ENCODE results near the gene THEMIS.
"Not testable (repeated sequence)": the region's sequence is repeated elsewhere in the genome, so short reads cannot be mapped to it uniquely, and the experiment has no call there.

THEMIS gene

DNA sequence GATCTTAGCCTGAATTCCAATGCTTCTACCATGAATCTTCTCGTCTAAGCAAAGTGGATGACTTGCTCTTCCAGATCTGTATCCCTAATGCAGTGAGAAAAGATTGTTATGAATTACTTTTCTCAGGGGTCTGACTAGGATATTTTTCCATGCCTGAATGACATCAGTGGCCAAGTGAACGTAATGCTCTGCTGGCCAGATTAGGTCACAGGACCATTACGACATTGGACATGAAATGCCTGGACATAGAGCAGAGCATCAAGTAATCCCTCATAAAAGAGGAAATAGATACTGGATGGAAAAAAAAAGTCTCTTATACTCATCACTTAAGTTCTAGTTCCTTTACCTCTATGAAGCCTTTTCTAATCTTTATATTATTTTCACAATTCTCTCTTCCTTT is 12.1 kb upstream of the THEMIS start:
- no peak for DNase-seq

- DNase-seq: no peak
Measured at GRCh38 chr6:127907960-127908640, 7.2 kb upstream of the THEMIS start.

DNA sequence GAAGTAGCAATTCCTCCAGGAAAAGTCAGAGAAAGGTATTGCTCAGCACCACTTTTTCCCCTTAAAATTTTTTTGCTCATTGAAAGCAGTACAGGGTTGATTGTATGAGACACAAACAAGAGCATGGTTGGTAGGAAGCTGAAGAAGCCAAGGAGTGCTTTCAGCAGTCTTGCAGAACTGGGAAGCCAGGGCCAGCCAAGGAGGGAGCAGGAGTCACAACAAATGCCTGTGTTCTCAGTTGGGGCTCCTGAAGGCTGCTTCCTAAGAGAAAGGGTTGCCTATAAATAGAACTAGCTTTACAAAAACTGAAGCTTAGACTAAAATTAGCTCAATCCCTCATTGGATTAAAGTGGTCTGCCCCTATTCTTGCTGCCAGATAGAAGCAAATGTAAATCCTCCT is 3.3 kb upstream of the THEMIS start:
- DNase-seq: no peak

- DNase-seq: no peak
Measured at GRCh38 chr6:127902933-127903332, 2.1 kb upstream of the THEMIS start.

DNA sequence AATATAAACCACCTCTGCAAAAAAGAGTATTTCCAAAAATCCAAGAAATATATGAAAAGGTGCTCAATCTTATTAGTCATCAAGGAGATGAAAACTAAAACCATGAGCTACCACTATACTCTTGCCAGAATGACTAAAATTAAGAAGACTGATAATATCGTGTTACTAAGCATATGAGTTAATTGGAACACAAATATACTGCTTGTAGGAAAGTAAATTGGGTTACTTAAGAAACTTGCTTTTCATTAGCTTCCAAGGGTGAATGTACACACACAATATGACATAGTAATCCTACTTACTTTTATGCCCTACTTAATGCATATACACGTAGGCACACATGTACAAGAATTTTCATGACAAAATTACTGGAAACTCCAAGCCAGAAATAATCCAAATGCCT is 3.4 kb downstream of the THEMIS start:
- no peak for DNase-seq

GRCh38 chr6:127894051-127894450 is 6.8 kb downstream of the THEMIS start:
- no peak for DNase-seq

DNA sequence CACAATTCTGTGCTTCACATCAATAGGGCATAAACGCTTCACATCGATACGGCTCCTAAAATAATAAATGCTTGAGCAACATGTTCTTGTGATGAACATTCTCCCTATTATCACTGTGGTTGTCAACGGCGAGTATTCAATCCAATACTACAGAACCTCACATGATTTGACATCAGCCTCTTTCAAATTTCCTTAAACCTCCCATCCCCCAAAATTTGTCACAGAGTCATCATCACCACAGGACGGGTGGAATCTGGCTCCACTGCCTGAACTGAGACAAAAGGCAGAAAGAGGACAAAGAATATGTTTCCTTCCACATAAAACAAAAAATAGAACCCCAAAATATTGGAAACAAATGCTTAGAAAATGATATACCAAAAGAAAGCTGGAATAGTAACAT is 7.3 kb downstream of the THEMIS start:
- no peak for DNase-seq

GRCh38 chr6:127891731-127892326 is 9.0 kb downstream of the THEMIS start:
- DNase-seq: no peak

GRCh38 chr6:127886603-127887002 is 14.3 kb downstream of the THEMIS start:
- no peak for DNase-seq

- DNase-seq: no peak
Measured at GRCh38 chr6:127884134-127884533, 16.7 kb downstream of the THEMIS start.

- not testable (repeated sequence) for DNase-seq
Measured at GRCh38 chr6:127881949-127882348, 18.9 kb downstream of the THEMIS start.

GRCh38 chr6:127880429-127880828 is 20.4 kb downstream of the THEMIS start:
- no peak for DNase-seq

- DNase-seq: no peak
Measured at GRCh38 chr6:127879685-127880084, 21.2 kb downstream of the THEMIS start.

DNA sequence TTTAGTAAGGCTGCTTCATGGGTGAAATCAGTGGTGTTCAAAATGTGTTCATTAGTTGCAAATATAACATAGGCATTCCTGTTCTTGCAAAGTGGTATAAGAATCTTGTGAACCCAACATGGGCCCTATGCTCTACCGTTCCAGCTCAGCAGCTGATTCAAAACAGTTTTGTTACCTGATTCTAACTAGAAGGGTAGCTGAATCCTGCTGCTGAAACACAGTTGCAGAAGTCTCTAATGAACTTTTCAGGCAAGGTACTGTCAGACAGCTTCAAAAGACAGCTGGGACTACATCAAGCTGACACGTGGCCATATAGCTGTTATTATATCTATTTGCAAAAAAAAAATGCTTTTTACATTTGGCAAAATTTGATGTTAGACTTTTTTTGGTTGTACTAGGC is 22.7 kb downstream of the THEMIS start:
- DNase-seq: no peak

DNA sequence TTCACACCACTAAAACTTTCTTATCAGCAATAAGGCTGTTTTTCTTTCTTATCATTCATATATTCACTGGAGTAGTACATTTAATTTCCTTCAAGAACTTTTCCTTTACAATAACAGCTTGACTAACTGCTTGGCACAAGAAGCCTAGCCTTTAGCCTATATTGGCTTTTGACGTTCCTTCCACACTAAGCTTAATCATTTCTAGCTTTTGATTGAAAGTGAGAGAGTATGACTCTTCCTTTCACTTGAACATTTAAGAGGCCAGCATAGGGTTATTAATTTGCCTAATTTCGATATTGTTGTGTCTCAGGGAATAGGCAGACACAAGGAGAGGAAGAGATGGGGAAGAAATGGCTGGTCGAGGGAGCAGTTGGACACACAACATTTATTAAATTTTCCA is 23.6 kb downstream of the THEMIS start:
- no peak for DNase-seq

DNA sequence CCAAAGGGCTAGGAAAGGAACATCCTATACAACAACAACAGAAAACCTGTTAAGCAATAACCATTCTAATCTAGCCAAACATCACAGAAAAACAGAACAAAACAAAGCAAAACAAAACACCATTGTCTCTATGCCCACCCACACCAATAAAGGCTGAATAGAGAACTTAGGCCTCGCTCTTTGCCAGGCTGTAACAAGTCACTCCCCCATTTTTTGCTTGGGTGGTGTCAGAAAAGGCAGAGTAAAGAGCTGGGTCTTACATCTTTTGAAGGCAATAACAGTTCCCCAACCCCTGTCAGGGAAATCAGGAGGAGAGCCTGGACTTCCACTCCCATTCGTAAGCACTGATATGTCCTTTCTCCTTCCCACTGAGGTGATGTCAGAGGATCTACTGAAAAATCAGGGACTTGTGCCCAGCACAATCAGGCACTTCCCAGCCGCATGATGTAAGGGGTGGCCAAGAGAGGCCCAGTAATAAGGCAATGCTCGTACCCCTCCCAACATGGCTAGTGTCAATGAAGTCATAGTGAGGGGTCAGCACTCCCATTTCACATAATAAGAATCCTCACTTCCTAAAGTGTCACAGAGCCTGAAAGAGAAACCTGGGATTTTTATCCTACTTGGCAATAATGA is 31.0 kb downstream of the THEMIS start:
- DNase-seq: no peak

DNA sequence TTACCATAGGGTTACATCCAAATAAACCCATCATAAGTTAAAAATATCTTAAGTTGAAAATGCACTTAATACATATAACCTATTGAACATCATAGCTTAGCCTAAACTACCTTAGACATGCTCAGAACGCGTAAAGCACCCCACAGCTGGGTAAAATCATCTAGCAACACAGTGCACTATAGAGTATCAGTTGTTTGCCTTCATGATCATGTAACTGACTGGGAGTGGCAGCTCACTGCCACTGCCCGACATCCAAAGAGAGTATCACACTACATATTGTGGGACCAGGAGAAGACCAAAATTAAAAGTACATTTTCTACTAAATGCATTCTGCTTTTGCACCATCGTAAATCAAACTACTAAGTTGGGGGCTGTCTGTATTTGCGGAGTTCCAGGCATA is 31.7 kb downstream of the THEMIS start:
- no peak for DNase-seq

GRCh38 chr6:127868338-127868737 is 32.5 kb downstream of the THEMIS start:
- DNase-seq: no peak

GRCh38 chr6:127866766-127867165 is 34.1 kb downstream of the THEMIS start:
- DNase-seq: no peak

- DNase-seq: no peak
Measured at GRCh38 chr6:127865108-127865507, 35.8 kb downstream of the THEMIS start.

GRCh38 chr6:127864701-127865100 is 36.2 kb downstream of the THEMIS start:
- DNase-seq: no peak

- no peak for DNase-seq
Measured at GRCh38 chr6:127860723-127861122, 40.1 kb downstream of the THEMIS start.

GRCh38 chr6:127859956-127860355 is 40.9 kb downstream of the THEMIS start:
- DNase-seq: no peak

DNA sequence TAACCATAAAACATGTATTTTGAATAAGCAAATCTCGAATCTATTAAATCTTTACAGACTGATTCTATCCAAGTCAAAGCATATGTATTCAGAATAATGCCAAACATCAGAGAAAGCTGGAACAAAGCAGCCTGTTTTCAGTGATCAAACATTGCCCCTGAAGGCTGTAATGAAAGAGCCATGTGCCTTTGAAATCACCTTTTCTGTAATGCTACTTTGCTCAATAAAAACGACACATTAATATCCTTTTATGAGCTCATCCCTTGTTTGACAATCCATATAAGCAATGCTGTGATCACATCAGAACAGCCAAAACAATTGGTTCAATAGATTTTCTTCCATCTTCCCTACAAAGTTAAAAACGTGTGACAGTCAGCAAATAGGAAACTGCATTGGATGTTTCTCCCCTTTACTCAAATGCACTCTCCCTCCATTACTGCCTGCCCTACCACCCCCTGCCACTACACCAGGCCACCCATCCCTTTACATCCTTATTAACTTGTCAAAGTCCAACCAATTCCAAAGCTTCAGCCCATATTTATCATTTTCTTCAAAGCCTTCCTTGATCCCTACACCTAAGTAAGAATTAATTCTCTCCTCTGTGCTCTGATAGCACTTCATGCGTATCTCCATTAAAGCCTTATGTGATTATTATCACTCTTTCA is 42.0 kb downstream of the THEMIS start:
- no peak for DNase-seq
